Endometrial microvascular endothelial cells (primary cell): Measurements from ENCODE around the gene EIF3I. TPM values are rescaled to one million over a fixed set of nuclear protein-coding genes. Genes with fewer than 3 reads are reported as not detected.

Experiments
- total RNA-seq: library from RNA; depleted of rRNA; stranded (reverse); fragments of >200 nt; gene quantifications from one replicate; pipeline ENCODE4 v1.2.3, GENCODE V29; 2015; ENCODE audit errors: inconsistent ontology term

EIF3I gene
- total RNA-seq, 1 donor from 2014 or later: 474 TPM

Other genes with a start within 250 kb of the EIF3I start
- gene KHDRBS1, start 208.5 kb upstream of the EIF3I start, total RNA-seq: 106 TPM
- 19.7 TPM for gene TMEM39B, start 149.5 kb upstream of the EIF3I start, total RNA-seq
- 52.8 TPM for gene KPNA6, start 114.4 kb upstream of the EIF3I start, total RNA-seq
- 69.8 TPM for gene TXLNA, start 42.7 kb upstream of the EIF3I start, total RNA-seq
- 6.9 TPM for gene CCDC28B, start 21.8 kb upstream of the EIF3I start, total RNA-seq
- 1.2 TPM for gene IQCC, start 16.7 kb upstream of the EIF3I start, total RNA-seq
- not detected for gene DCDC2B, start 13.3 kb upstream of the EIF3I start, total RNA-seq
- gene TMEM234, start 54 bp upstream of the EIF3I start, total RNA-seq: 16.3 TPM
- gene FAM167B, start 24.8 kb downstream of the EIF3I start, total RNA-seq: 9.3 TPM
- not detected for gene LCK, start 28.9 kb downstream of the EIF3I start, total RNA-seq
- 173 TPM for gene HDAC1, start 69.7 kb downstream of the EIF3I start, total RNA-seq
- gene MARCKSL1, start 113.8 kb downstream of the EIF3I start, total RNA-seq: 70.8 TPM
- 1.6 TPM for gene FAM229A, start 140.1 kb downstream of the EIF3I start, total RNA-seq
- gene TSSK3, start 140.1 kb downstream of the EIF3I start, total RNA-seq: not detected
- gene BSDC1, start 172.0 kb downstream of the EIF3I start, total RNA-seq: 67.0 TPM
- gene ZBTB8B, start 242.7 kb downstream of the EIF3I start, total RNA-seq: not detected